HG03064 (cell line): Measurements from ENCODE around the gene GYS2.

ENCODE experiments used
- ATAC-seq: cut with Tn5 transposase; IDR thresholded peaks from one replicate; pipeline ENCODE4 v1.9.1; 2021; ENCODE audit warnings: low read depth; ENCODE audit not compliant: unreplicated experiment

The GYS2 gene

GRCh38 chr12:21559855-21560569 is 44.6 kb downstream of the GYS2 start:
- no peak for ATAC-seq

- no peak for ATAC-seq
These were observed 46.5 kb downstream of the GYS2 start for GRCh38 chr12:21558100-21558679.

GRCh38 chr12:21553329-21553675 is 51.3 kb downstream of the GYS2 start:
- ATAC-seq, result no peak

- no peak for ATAC-seq
These were observed 51.9 kb downstream of the GYS2 start for GRCh38 chr12:21552635-21553328.

GRCh38 chr12:21551841-21552465 is 52.7 kb downstream of the GYS2 start:
- no peak for ATAC-seq

GRCh38 chr12:21547437-21547836 is 57.2 kb downstream of the GYS2 start:
- ATAC-seq, result no peak

GRCh38 chr12:21546716-21547115 is 57.9 kb downstream of the GYS2 start:
- no peak for ATAC-seq

- no peak for ATAC-seq
These were observed 59.1 kb downstream of the GYS2 start for GRCh38 chr12:21545557-21545956.

GRCh38 chr12:21543151-21543550 is 61.5 kb downstream of the GYS2 start:
- ATAC-seq, result no peak

GRCh38 chr12:21542403-21542802 is 62.2 kb downstream of the GYS2 start:
- no peak for ATAC-seq

- ATAC-seq, result no peak
These were observed 62.9 kb downstream of the GYS2 start for GRCh38 chr12:21541773-21542172.

GRCh38 chr12:21539797-21540196 is 64.8 kb downstream of the GYS2 start:
- no peak for ATAC-seq

- ATAC-seq, result no peak
These were observed 66.5 kb downstream of the GYS2 start for GRCh38 chr12:21538061-21538653.

GRCh38 chr12:21529456-21529855 is 75.2 kb downstream of the GYS2 start:
- ATAC-seq, result no peak

- no peak for ATAC-seq
These were observed 75.7 kb downstream of the GYS2 start for GRCh38 chr12:21528953-21529352.

- ATAC-seq, result peak; percentile 95
These were observed 77.0 kb downstream of the GYS2 start for GRCh38 chr12:21527451-21528180.

GRCh38 chr12:21526721-21527345 is 77.8 kb downstream of the GYS2 start:
- ATAC-seq, result no peak

GRCh38 chr12:21526053-21526452 is 78.6 kb downstream of the GYS2 start, which contains the start of gene SPX:
Gene SPX, plus strand, starts transcription at chr12:21526296. Its CDS starts 177 bp downstream, at chr12:21526473.
- no peak for ATAC-seq

- no peak for ATAC-seq
These were observed 81.5 kb downstream of the GYS2 start for GRCh38 chr12:21523148-21523547.

GRCh38 chr12:21521541-21521940 is 83.1 kb downstream of the GYS2 start:
- ATAC-seq, result no peak
